Endothelial cell of coronary artery (primary cell): ENCODE results near the gene UBR3. TPM values are rescaled to one million over a fixed set of nuclear protein-coding genes. Genes with fewer than 3 reads are reported as not detected.

Experiments
- total RNA-seq: library from RNA; depleted of rRNA; stranded (reverse); fragments of >200 nt; gene quantifications from 2 replicates; pipeline ENCODE4 v1.2.3, GENCODE V29; 2014

Gene UBR3
- 25.6 and 34.9 TPM in 2 replicates for total RNA-seq

DNA sequence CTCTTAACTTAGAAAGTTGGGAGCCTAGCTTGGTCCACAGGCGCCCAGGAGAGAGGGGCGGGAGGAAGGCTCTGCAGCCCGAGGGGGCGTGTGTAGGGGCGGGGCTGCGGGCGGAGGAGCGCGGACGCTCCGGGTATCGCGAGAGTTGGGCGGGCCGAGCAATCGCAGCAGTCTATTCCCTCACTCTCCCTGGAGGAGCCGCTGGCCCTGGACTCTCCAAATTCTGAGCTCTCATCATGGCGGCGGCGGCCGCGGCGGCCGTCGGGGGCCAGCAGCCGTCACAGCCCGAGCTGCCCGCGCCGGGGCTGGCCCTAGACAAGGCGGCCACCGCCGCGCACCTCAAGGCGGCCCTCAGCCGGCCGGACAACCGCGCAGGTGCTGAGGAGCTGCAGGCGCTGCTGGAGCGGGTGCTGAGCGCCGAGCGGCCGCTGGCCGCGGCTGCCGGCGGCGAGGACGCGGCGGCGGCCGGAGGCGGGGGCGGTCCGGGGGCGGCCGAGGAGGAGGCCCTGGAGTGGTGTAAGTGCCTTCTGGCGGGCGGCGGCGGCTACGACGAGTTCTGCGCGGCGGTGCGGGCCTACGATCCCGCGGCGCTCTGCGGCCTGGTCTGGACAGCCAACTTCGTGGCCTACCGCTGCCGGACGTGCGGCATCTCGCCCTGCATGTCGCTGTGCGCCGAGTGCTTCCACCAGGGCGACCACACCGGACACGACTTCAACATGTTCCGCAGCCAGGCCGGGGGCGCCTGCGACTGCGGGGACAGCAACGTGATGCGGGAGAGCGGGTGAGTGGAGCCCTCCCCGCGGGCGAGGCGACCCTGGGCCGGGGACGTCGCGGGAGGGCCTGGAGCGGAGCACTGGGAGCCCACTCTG lies at the start of gene UBR3:
Gene UBR3 (plus strand): TSS at position 183 of the 869 bp plus-strand sequence. CDS start 54 bp downstream, at position 237.

DNA sequence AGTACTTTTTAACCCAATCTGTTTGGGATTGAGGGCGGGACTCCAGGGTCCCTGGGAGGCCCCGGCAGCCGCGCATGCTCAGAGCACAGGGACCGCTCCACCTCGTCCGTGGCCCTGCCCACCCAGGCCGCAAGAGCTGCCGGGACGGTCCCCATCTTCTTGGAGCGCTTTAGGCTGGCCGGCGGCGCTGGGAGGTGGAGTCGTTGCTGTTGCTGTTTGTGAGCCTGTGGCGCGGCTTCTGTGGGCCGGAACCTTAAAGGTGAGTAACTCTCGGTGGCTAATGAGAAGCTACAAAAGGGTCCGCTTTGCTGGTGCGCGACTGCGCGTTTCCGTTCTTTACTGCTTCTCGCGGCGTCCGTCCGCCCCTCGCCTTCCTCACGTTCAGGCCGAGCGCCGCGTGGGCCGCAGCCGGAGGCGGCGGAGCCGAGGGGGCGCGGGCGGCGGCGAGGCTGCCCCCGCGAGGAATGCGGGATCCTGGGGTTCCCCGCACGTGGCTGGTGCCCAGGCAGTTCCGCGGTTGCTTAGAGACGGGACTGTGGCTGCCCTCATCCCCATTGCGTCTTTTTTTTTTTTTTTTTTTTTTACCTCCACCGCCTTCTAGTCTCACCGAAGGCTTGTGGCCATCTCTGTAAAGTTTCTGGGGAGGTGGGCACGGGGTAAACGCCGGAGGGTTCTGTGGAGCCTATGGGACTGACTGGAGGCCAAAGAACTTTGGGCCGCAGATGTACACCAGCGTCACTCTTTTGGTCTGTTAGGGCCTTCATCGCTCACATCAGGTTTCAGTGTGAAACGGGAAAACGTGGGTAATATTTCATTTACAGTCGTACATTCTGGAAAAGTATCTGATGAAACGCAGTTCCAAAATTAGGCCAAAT lies 28.3 kb upstream of the UBR3 start, which contains the start of gene SSB:
Gene SSB (plus strand): TSS at position 154 of the 875 bp plus-strand sequence. CDS start 2,090 bp downstream, outside the sequence.

DNA sequence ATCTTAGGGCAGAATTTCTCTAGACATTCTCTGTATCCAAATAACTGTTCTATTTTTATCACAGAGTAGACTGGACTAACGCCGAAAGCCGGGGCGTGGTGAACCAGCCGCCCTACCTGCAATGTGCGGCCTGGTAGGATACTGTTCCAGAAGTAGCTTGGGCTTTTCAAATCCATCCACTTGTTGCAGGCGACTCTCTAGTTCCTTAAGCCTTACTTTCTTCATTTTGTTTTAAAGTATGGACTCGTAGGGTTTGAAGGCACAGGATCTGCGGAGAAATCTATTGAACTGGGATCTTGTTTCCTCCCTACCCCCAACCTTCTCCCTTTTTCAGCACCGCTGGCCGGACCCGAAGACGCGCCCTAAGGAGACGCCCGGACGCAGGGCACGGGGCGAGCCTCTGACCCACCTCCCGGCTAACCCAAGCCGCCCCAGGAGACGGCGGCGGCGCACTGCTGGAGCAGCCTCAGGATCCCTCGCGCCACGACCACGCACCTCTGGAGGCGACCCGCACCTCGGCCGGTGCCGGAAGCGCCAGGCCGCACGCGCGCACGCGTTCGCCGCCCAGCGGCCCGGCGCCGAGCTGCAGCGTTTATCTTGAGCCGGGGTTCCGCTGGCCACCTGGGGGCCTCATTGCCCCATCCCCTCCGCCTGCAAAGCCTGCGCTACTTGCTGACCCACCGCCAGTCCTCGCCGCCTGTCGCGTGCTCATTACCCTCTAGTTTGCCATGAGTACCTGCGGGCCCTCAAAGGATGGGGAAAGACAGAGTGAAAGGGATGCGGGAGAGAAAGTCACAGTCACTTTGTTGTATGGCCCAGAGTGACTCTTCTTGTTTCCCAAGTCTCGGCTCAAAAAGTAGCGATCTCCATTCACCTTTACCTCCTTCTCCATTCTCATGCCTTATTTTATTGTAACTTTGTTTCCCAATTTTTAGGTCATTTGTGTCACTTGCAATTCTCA lies 2.6 kb upstream of the UBR3 start, which contains the start of gene METTL5:
Gene METTL5 (minus strand): TSS at position 533 of the 961 bp plus-strand sequence. CDS start 308 bp downstream, at position 225.

Other genes with a start within 250 kb of the UBR3 start
- 20.9 and 22.8 TPM in 2 replicates for gene PPIG, start 243.1 kb upstream of the UBR3 start, total RNA-seq
- not detected in 2 replicates for gene CFAP210, start 133.0 kb upstream of the UBR3 start, total RNA-seq
- 1.4 and 2.3 TPM in 2 replicates for gene PHOSPHO2, start 133.0 kb upstream of the UBR3 start, total RNA-seq
- 10.4 and 12.1 TPM in 2 replicates for gene KLHL23, start 93.6 kb upstream of the UBR3 start, total RNA-seq
- 100 and 112 TPM in 2 replicates for gene SSB, start 28.6 kb upstream of the UBR3 start, total RNA-seq
- gene METTL5, start 2.5 kb upstream of the UBR3 start, total RNA-seq: 52.1 and 54.0 TPM in 2 replicates